Measurements from ENCODE around the gene DTX3L.
"Not testable (repeated sequence)": the region's sequence is repeated elsewhere in the genome, so short reads cannot be mapped to it uniquely, and the experiment has no call there.

GRCh38 chr3:122568131-122568530 lies 4.0 kb downstream of the DTX3L start:
- not testable (repeated sequence) for TF ChIP-seq CTCF, POLR2A (IDR thresholded peaks at IDR 0.05)
